Measurements from ENCODE around the gene NMNAT2. TPM values are rescaled to one million over a fixed set of nuclear protein-coding genes. Genes with fewer than 3 reads are reported as not detected.

The NMNAT2 gene
- polyA plus RNA-seq, 3 donors = 0.22 to 0.43 TPM; not detected in 1

DNA sequence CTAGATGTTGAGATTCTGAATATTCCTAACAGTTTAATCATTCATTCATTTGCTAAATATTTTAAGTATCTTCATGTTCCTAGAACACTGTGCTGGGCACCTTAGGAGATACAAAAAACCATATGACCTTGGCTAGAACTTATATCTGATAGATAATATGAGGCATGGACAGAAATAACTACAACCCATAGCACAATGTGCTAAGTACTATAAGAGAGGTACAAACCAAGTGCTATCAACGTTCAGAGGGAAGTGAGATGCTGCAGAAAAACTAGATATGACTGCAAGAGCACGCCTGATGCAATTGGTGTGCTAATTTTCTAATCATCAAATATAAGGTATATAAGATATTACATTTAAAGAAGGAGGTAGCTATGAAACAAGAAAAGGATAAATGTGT, 10.7 kb downstream of the NMNAT2 start:
- H3K9me3 Mint-ChIP-seq = peaks cover 0 to 2% (median 0%) of the 10 kb centered on the region in 7 donors
- WGBS (ENCODE audit: insufficient coverage) = no CpG with 5 or more reads among the region's 2 CpGs

DNA sequence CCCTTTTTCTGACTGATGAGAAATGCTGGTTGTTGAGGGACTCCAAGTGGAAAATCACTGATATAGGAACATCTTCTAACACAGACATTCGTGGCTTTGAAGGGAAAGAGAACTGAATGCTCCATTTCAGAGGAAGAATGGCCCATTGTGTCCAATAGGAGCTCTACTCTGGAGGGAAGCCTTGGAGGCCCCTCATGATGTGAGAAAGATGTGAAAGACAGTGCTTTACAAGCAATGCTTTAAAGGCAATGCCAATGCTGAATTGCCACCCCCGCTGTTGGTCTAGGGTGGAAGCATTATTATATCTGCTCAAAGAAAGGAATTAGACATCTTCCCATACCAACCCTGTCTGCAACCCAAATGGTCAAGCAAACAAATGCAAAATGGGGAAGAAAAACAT, 13.7 kb downstream of the NMNAT2 start:
- Histone ChIP-seq H2AFZ (ENCODE audit: insufficient read depth, low read depth, low read length, poor library complexity, severe bottlenecking) (no peak overlapping the region), H3K36me3 (replicated peaks in 1 of 2; ENCODE audit: control insufficient read depth in 1 of 2, insufficient read depth in 2 of 2, low read length in 2 of 2) (no peaks in the 10 kb centered on the region), H3K27me3 (ENCODE audit: control insufficient read depth in 2 of 2, insufficient read depth in 2 of 2, low read length in 2 of 2) (peaks cover 4 to 7% of the 10 kb centered on the region in 2 donors), H3K9me3 (replicated peaks in 1 of 2; ENCODE audit: control insufficient read depth in 1 of 2, insufficient read depth in 1 of 2, low read length in 2 of 2) (no peaks in the 10 kb centered on the region), H4K20me1 (ENCODE audit: insufficient read depth, low read length) (no peaks in the 10 kb centered on the region), H3K27ac (ENCODE audit: low read depth in 1 of 2, low read length in 2 of 2) (no peak overlapping the region), H3K4me1 (ENCODE audit: control insufficient read depth in 1 of 2, insufficient read depth in 2 of 2, low read length in 2 of 2) (no peaks in the 10 kb centered on the region), H3K4me2 (replicated peaks; ENCODE audit: extremely low read depth, low read length, poor library complexity, severe bottlenecking) (no peak overlapping the region), H3K4me3 (replicated peaks in 1 of 3; ENCODE audit: low read depth in 2 of 3, low read length in 3 of 3) (no peak overlapping the region), H3K79me2 (ENCODE audit: insufficient read depth, low read length) (no peaks in the 10 kb centered on the region), H3K9ac (ENCODE audit: insufficient read depth, low read length, poor library complexity, severe bottlenecking) (no peak overlapping the region)
- Mint-ChIP-seq H3K27ac (no peak overlapping the region), H3K4me1 (no peaks in the 10 kb centered on the region), H3K4me3 (peak overlapping the region in 1 of 2 donors; percentile 23), H3K9me3 (peaks cover 0 to 6% (median 0%) of the 10 kb centered on the region in 7 donors), H3K36me3 (no peaks in the 10 kb centered on the region), H3K27me3 (ENCODE audit: low read depth in 3 of 3) (peaks cover 17 to 38% (median 19%) of the 10 kb centered on the region in 3 donors)
- intact Hi-C loops (cut with micrococcal nuclease) = no loop called here
- no CpG with 5 or more reads among the region's 2 CpGs for WGBS (ENCODE audit: insufficient coverage)
- DNase-seq = no peak
- TF ChIP-seq, protein P1, sequence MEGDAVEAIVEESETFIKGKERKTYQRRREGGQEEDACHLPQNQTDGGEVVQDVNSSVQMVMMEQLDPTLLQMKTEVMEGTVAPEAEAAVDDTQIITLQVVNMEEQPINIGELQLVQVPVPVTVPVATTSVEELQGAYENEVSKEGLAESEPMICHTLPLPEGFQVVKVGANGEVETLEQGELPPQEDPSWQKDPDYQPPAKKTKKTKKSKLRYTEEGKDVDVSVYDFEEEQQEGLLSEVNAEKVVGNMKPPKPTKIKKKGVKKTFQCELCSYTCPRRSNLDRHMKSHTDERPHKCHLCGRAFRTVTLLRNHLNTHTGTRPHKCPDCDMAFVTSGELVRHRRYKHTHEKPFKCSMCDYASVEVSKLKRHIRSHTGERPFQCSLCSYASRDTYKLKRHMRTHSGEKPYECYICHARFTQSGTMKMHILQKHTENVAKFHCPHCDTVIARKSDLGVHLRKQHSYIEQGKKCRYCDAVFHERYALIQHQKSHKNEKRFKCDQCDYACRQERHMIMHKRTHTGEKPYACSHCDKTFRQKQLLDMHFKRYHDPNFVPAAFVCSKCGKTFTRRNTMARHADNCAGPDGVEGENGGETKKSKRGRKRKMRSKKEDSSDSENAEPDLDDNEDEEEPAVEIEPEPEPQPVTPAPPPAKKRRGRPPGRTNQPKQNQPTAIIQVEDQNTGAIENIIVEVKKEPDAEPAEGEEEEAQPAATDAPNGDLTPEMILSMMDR (IDR thresholded peaks at IDR 0.05) = no peak

More for the DNA sequence above, 10.7 kb downstream of the NMNAT2 start:
- Histone ChIP-seq H3K9ac (ENCODE audit: insufficient read depth, low read length, poor library complexity, severe bottlenecking) (no peak overlapping the region), H4K20me1 (ENCODE audit: insufficient read depth, low read length) (no peaks in the 10 kb centered on the region), H2AFZ (ENCODE audit: insufficient read depth, low read depth, low read length, poor library complexity, severe bottlenecking) (no peak overlapping the region), H3K4me2 (replicated peaks; ENCODE audit: extremely low read depth, low read length, poor library complexity, severe bottlenecking) (no peak overlapping the region), H3K4me3 (replicated peaks in 1 of 3; ENCODE audit: low read depth in 2 of 3, low read length in 3 of 3) (no peak overlapping the region), H3K27me3 (ENCODE audit: control insufficient read depth in 2 of 2, insufficient read depth in 2 of 2, low read length in 2 of 2) (peaks cover 7 to 8% of the 10 kb centered on the region in 2 donors), H3K36me3 (replicated peaks in 1 of 2; ENCODE audit: control insufficient read depth in 1 of 2, insufficient read depth in 2 of 2, low read length in 2 of 2) (no peaks in the 10 kb centered on the region), H3K9me3 (replicated peaks in 1 of 2; ENCODE audit: control insufficient read depth in 1 of 2, insufficient read depth in 1 of 2, low read length in 2 of 2) (no peaks in the 10 kb centered on the region), H3K27ac (ENCODE audit: low read depth in 1 of 2, low read length in 2 of 2) (no peak overlapping the region), H3K4me1 (ENCODE audit: control insufficient read depth in 1 of 2, insufficient read depth in 2 of 2, low read length in 2 of 2) (no peaks in the 10 kb centered on the region), H3K79me2 (ENCODE audit: insufficient read depth, low read length) (no peaks in the 10 kb centered on the region)
- DNase-seq = no peak
- no peak overlapping the region for H3K4me3 Mint-ChIP-seq
- TF ChIP-seq, protein P1 (IDR thresholded peaks at IDR 0.05) = no peak
- no peaks in the 10 kb centered on the region for H3K4me1 Mint-ChIP-seq
- intact Hi-C loops (cut with micrococcal nuclease) = no loop called here
- no peaks in the 10 kb centered on the region for H3K36me3 Mint-ChIP-seq
- H3K27me3 Mint-ChIP-seq (ENCODE audit: low read depth in 3 of 3) = peaks cover 14 to 38% (median 19%) of the 10 kb centered on the region in 3 donors
- H3K27ac Mint-ChIP-seq = no peak overlapping the region

Data from CD14-positive monocyte (primary cell).